ENCODE measurements around the gene ITPR2.
"Not testable (repeated sequence)": the region's sequence is repeated elsewhere in the genome, so short reads cannot be mapped to it uniquely, and the experiment has no call there.

Gene ITPR2

DNA sequence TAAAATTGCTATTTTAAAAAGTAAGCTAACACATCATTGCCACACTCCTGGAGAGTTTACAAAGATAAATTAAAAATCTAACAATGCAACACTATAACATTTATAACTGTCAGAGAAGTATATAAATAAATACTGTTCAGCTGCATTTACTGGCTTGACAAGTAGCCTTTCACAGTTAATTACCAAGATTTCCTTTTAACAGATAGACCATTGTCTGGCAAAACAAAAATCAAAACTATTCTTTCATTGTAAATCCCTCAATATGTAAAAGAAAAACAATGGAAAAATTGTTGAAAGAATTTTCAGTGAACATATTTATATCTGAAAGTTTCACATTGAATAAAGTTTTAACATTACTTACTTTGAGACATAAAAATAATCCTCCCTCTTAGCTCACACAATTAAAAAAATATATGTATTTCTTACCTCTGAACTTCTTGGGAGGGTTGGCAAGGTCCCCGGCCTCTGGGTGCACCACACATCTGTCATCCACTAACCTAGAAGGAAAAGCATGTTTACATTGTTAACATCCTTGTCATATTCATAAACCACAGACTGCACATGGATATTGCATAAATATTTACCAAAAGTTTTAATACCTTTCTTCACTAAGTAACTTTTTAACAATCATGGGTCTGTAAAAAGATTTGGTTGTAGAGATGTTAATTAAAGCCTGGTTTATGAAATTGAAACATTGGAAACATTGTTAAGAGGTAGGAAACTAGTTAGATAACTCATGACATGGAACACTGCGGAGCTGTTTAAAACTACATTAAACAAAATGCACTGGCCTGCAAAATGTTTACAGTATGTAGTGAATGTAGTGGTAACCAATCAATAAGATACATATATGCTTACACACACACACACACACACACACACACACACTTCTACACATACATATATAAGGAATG is 43.0 kb downstream of the ITPR2 start:
- no peak for DNase-seq (ENCODE audit: low read depth, low spot score)

DNA sequence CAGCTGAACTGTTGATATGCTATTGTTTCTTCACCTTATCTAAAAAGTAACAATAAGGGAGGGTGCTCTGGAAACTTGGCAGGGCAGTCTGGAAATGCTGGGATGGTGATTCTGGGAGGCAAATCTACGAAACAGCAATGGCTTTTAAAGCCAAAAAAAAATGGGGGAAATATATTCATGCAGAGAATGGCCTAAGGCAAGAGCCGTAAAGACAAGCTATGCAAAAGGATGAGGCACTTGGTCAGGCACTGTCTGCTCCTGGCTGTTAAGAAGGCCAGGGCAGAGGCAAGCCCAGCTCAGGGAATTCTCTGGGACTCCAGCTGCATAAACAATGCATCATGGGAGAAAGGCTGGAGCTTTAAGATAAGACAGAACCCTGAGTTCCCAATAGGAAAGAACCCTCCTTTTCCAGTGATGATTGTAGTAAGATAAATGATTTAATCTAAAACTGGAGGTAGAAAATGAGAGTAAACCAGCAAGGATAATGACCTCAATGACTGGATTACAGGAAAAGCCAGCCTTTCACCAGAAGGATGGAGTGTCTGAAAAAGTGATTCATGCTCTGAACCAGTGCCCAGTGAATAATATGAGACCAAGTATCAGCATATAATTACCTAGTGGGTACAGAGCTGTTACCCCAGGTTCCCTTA is 46.0 kb downstream of the ITPR2 start:
- DNase-seq (ENCODE audit: low read depth, low spot score): peak; percentile 53

- DNase-seq (ENCODE audit: low read depth, low spot score): no peak
Observed at GRCh38 chr12:26786491-26786864, 46.5 kb downstream of the ITPR2 start.

DNA sequence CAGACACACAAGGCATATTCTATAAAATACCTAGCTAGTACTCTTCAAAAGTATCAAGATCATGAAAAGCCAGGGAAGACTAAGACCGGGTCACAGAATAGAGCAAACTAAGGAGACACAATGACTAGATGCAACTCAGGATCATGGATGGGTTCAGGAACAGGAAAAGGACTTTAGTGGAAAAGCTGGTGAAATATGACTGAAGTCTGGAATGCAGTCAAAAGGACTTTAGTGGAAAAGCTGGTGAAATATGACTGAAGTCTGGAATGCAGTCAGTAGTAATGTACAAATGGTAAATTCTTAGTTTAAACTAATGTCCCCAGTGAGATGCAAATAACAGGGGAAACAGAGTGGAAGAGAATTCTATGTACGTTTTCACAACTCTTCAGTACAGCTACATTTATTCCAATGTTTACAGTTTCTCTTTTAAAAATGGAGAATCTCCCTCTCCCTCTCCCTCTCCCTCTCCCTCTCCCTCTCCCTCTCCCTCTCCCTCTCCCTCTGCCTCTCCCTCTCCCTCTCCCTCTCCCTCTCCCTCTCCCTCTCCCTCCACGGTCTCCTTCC is 49.1 kb downstream of the ITPR2 start:
- DNase-seq (ENCODE audit: low read depth, low spot score): not testable (repeated sequence)

DNA sequence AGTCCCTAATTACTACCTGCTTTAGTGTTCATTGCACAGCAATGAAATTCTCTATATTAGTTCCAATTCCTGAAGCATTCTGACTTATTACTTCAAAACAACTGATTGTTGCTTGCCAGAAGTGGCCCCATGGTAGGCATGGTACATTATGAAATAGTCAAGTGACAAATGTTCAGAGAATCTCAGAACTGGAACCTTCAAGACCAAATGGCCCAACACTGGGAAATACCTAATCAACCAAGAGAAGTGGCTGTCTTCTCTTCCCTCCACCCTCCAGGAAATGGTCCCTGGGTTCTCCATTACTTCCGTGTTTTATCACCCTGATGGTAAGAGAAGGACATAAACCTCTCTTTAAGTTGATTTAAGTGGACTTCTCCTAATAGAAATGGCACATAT is 49.9 kb downstream of the ITPR2 start:
- no peak for DNase-seq (ENCODE audit: low read depth, low spot score)

- no peak for DNase-seq (ENCODE audit: low read depth, low spot score)
Observed at GRCh38 chr12:26782372-26783130, 50.4 kb downstream of the ITPR2 start.

DNA sequence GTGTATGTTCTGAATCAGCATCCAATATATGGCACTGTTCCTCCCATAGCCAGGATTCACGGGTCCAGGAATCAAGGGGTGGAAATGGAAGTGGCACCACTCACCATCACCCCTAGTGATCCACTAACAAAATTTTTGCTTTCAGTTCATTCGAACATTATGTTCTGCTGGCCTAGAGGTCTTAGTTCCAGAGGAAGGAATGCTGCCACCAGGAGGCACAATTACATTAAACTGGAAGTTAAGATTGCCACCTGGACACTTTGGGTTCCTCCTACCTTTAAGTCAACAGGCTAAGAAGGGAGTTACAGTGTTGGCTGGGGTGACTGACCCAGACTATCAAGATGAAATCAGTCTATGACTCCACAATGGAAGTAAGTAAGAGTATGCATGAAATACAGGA is 52.3 kb downstream of the ITPR2 start:
- not testable (repeated sequence) for DNase-seq (ENCODE audit: low read depth, low spot score)

DNA sequence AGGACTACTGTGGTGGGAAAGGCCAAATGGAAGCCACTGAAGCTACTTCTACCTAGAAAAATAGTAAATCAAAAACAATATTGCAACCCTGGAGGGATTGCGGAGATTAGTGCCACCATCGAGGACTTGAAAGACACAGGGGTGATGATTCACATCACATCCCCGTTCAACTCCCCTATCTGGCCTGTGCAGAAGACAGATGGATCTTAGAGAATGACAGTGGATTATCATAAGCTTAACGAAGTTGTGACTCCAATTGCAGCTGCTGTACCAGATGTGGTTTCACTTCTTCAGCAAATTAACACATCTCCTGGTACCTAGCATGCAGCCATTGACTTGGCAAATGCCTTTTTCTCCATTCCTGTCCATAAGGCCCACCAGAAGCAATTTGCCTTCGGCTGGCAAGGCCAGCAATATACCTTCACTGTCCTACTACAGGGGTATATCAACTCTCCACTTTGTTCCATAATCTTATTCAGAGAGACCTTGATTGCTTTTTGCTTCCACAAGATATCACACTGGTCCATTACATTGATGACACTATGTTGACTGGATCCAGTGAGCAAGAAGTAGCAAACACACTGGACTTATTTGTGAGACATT is 54.7 kb downstream of the ITPR2 start:
- not testable (repeated sequence) for DNase-seq (ENCODE audit: low read depth, low spot score)

DNA sequence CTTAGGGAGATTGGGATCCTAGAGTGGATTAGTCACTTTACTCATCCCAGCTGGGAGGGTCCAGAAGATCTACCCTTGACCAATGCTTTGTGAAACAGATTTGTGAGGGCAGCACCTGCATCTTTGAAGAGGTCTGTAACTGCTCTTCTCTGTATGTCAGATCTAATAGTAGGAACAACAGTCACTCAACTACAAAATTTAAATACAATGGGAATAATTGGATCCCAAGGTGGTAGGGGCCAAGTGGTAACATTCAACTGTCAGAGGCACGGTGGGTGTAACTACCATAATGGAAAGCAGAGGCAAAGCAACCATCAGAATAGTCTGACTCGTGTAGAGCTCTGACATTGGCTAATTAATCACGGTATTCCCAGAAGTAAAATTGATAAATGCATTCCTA is 55.8 kb downstream of the ITPR2 start:
- DNase-seq (ENCODE audit: low read depth, low spot score): no peak

DNA sequence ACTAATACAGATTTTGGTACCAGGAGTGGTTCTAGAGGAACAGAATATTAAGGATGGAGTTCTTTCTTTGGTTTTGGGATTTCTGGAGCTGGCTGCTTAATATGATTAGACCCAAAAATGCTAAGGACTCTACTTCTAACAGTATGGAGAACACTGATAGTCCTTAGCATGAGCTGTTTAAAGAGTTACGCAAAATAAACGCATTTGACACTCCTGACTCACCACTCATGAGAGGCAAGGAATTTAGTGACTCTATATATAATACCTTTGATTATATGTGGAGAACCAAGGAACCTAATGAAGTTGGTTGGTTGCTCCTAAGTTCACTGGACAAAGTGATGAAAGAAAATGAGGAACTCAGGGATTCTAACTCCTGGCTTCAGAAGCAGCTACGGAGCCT is 57.0 kb downstream of the ITPR2 start:
- DNase-seq (ENCODE audit: low read depth, low spot score): not testable (repeated sequence)

GRCh38 chr12:26773313-26774104 is 59.5 kb downstream of the ITPR2 start:
- no peak for DNase-seq (ENCODE audit: low read depth, low spot score)

- DNase-seq (ENCODE audit: low read depth, low spot score): no peak
Observed at GRCh38 chr12:26771861-26772260, 61.1 kb downstream of the ITPR2 start.

GRCh38 chr12:26770239-26771070 is 62.5 kb downstream of the ITPR2 start:
- no peak for DNase-seq (ENCODE audit: low read depth, low spot score)

GRCh38 chr12:26769611-26770010 is 63.4 kb downstream of the ITPR2 start:
- DNase-seq (ENCODE audit: low read depth, low spot score): no peak

DNA sequence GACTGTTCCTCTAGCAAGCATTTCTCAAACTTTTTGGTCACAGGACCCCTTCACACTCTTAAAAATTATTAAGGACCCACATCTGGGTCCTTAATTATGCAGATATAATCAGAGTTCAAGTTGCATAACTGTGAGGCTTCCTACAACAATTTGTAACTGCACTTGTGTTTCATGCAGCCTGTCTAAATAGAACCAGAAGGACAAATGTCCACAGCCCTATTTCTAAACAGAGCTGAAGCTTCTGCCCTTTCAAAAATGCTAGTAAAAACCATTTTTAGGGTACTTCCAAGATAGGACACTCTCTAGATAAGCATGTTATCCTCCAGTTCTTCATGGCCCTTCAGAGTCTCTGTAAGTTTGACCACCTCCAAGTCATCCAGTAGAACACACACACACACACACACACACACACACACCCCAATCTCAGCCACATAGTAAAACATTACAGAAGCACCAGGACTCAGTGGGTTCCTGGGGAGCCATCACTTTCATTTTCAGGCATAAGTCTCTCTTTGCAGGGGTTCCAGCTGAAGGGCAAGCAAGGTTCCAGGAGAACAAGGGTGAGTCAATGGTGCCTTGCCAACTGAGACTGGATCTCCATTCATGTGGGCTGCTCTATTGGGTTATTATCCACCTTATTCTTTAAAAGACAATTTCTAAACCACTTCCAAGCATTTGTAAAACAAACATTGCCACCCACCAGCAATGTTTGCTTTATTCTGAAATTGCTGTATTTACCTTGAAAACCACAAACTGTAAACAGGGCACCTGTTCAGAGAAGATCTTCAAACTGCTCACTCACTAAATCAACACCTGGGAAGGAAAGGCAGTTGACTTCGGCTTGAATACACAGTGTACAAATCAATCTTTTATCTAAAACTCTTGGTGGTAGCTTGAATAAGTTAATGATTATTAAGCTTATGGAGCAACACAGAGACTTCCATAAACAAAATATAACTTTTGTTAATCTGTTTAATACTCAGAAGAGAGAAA is 64.1 kb downstream of the ITPR2 start:
- no peak for DNase-seq (ENCODE audit: low read depth, low spot score)

DNA sequence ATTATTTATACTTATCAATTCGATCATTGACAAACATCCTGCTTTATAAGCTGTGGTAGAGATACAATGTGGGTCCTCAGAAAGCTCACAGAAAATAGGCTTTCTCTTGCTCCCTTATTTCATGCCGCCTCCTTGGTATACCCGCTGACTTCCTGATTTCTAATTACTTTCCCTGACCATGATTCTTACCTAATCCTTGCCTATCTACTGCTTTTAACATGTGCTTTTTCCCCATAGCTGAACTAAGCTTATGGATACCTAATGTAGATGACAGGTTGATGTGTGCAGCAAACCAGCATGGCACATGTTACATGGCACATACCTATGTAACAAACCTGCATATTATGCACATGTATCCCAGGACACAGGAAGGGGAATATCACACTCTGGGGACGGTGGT is 65.1 kb downstream of the ITPR2 start:
- DNase-seq (ENCODE audit: low read depth, low spot score): no peak

- DNase-seq (ENCODE audit: low read depth, low spot score): no peak
Observed at GRCh38 chr12:26767116-26767515, 65.9 kb downstream of the ITPR2 start.

GRCh38 chr12:26762186-26762585 is 70.8 kb downstream of the ITPR2 start:
- no peak for DNase-seq (ENCODE audit: low read depth, low spot score)

- DNase-seq (ENCODE audit: low read depth, low spot score): no peak
Observed at GRCh38 chr12:26761775-26762174, 71.2 kb downstream of the ITPR2 start.

All from ELF-1 (cell line).